KBM-7 (cell line): ENCODE results near the gene TPO.

Experiments used
- DNase-seq: peaks from one replicate; pipeline ENCODE4 v3.0.0-alpha.2; 2015
- in situ Hi-C: fragments of 300-500 bp; cut with MboI; formaldehyde crosslinking; loops from 2 replicates; pipeline ENCODE4 v1.14.3; 2020; ENCODE audit warnings: low sequenced_read_pairs, low pct_unique_long_range_greater_than_20kb, mixed read lengths

The TPO gene

DNA sequence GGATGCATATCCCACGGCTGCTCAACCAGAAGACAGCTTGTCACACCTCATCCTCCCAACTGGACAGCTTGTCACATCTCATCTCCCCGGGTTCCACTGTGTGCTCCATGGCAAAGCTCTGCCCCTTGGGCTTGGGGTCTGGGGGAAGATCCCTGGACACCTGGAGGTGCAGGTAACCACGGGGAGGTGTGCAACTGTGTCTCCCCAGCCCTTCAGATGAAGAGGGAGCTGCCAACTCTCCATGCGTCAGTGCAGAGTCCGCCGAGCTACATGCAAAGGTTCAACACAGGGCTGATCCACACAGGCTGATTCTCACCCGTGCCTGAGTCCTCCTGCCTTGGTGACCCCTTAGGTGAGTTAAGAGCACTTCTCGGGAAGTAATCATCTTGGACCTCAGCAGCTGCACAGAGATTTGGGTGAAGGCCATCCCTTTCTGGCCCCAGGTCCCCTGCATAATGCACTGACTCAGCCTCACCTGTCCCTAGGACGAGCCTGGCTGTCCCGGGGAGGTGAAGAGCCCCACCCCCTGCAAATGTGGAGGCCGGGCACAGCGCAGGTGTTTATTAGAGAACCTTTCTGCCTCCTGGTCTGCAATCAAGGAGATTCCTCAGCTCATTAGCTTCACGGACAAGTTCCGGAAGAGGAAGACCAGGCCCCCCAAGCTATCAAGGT, 173.1 kb downstream of the TPO start:
- no peak for DNase-seq
- in situ Hi-C loops: no loop called here

DNA sequence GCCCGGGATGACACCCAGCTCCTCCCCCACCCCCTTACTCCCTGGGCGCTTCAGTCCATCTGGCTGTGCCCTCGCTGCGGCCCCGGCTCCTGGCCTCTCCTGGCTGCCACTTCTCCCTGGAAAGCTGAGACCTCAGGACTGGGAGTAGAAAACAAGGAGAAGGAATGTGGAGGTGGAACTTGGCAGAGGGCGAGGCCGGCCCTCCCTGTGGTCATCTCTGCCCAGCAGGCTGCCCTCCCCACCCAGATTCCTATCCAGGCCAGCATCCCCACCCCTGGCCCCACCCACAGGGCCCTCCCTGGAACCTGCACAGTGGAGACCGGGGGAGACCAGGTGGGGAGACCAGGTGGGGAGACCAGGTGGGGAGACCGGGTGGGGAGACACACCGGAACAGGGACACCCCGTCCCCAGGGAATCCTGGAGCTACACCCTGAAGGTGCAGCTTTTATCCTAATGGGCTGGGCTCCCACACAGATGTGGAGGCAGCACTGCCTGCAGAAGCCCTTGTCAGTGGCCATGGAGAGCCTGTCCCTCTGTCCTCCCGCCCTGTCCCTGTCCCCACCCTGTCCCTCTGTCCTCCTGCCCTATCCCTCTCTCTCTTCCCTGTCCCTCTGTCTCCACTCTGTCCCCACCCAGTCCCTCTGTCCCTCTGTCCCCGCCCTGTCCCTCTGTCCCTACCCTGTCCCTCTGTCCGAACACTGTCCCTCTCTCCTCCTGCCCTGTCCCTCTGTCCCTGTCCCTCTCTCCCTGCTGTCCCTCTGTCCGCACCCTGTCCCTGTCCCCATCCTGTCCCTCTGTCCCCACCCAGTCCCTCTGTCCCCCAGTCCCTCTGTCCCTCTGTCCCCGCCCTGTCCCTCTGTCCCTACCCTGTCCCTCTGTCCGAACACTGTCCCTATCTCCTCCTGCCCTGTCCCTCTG, 173.9 kb downstream of the TPO start:
- in situ Hi-C loops: no loop called here
- no peak for DNase-seq

DNA sequence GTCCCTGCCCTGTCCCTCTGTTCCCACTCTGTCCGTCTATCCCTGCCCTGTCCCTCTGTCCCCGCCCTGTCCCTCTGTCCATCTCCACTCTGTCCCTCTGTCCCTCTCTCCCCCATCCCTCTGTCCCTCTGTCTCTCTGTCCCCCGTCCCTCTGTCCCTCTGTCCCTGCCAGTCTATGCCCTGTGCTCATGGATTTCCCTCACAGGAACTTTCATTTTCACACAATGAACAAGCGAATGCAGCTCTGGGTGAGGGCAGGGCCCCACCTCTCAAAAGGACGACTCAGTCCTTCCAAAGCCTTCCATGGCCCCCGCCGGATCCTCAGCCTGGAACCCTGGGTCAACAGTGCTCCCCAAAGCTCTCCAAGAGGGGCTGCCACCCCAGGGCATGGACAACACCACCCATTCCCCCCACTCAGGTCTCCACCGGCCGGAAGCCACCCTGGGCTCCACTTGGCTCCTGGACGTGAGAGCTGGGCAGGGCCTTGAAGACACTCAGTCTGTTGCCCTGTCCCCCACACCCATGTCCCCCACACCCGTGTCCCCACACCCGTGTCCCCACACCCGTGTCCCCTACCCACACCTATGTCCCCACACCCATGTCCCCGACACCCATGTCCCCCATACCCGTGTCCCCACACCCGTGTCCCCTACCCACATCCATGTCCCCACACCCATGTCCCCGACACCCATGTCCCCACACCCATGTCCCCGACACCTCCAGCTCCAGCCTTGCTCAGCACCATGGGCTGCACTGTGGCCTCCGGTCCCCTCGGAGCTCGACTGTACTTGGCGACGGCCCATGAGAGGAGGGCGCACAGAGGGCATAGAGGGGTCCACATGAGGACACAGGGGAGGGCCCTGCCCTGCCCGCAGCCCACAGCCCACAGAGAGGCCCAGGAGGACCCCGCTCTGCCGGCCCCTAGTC, 175.1 kb downstream of the TPO start:
- in situ Hi-C loops: no loop called here
- DNase-seq: no peak

DNA sequence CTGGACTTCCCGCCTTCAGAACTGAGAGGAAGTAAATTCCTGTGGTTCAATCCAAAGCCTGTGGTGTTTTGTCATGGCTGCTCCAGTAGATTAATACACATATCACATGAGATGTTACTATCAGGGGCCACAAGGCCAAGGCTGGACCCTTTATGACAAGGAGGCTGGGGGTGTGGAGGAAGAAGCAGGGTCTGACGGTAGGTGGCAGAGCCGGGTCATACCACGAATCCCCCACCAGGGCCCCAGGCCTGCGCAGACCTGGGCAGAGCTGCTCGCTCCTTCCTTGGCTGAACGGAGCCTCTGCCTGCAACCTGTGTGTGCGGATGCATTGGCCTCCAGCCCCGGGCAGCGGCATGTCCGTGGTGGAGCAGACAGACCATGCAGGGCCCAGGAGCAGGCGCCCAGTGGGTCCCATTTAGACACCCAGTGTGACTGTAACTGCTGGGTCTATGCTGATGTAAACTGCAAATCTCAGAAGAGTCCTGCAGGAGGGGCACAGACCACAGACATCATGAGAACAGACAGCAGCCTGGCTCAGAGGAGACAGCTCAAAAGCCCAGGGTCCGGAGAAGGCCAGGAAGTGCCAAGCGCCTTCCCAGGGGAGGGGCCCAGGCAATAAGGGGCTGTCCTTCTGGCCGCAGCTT, 175.8 kb downstream of the TPO start:
- no peak for DNase-seq
- in situ Hi-C loops: no loop called here

DNA sequence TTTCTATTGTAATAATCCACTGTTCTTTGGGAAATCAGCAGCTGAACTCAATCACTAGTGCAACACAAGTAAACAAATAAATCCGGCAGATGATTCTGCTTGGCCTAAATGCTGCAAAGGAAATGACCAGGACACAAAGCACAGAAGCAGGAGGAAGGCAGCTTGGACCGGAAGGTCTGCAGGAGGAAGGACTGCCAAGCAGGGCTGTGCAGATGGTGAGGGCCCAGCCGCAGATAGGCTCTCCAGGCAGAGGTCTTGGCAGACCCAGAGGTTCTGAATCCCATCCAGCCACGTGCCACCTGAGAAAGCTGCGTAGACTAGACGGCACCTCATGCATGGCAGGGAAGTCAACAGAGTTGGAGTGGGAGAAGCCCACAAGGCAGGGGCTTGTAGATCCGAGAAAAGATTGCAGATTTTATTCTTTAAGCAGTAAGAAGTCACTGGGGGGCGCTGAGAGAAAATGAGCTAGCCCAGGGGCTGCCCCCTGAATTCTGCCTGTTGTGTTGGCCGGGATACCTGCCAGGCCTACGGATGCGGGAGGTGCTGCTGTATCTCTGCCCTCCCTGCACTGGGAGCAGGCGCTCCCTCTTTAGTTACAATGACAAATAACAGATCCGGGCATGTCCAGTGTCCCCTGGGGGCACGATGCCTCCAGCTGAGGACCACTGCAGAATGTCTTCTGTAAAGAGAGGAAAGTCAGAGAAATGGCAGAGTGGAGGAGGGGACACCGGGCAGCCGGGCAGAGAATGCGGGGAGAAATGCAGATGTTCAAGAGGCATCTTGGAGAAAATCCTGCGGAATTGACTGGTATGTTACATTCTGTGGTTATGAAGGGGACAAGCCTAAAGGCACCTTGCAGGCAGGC, 177.6 kb downstream of the TPO start:
- in situ Hi-C loops: no loop called here
- DNase-seq: no peak

DNA sequence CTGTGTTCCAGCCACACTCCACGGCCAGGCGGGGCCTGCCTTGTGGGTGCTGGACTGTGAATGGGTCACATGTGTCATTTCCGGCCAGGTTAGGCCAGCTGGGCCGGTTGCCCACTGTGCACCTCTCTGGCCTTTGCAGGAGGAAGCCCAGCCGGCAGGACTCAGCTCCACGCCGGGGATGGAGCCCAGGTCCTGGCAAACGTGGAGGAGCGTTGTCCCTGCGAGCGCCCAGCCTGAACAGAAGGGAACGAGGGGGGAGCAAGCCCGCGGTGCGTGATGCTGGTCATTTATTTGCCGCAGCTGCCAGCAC, 178.2 kb downstream of the TPO start:
- in situ Hi-C loops: no loop called here
- DNase-seq: no peak
